K562 (cell line): Measurements from ENCODE around the gene PKP1. TPM values are rescaled to one million over a fixed set of nuclear protein-coding genes. Genes with fewer than 3 reads are reported as not detected.

Experiments
- ATAC-seq: fragments of 200-7000 bp; cut with Tn5 transposase; 3 replicates; pipeline ENCODE4 v1.9.1; 2020; ENCODE audit warnings: moderate library complexity
- BruUV-seq: library from RNA; stranded (reverse); fragments of 400-500 nt; replicated peaks from 2 replicates; lab custom pipeline; 2021; lab: Mats Ljungman, UMichigan
- CTCF ChIA-PET: fragments of 300-600 bp; formaldehyde crosslinking; extraction: SDS; loops from one replicate; lab custom pipeline; 2021; ENCODE audit warnings: low intra/inter-chr PET ratio; lab: Yijun Ruan, JAX
- POLR2A ChIA-PET: fragments of 300-600, 350-650 bp; sonication (Branson Sonifier 250); formaldehyde crosslinking; extraction: SDS; loops from one replicate; lab custom pipeline; 2021; ENCODE audit warnings: antibody characterized with exemption, inconsistent platforms; lab: Yijun Ruan, JAX
- DNase-seq, 4 experiments: peaks; one replicate each; pipeline versions ENCODE4 v3.0.0 to v3.0.0-alpha.2; 2011 to 2018; ENCODE audit warnings: low spot score in 3 of 4, mixed read lengths in 3 of 4; ENCODE audit errors: extremely low read depth in 1 of 4
- FAIRE-seq: peaks from 2 replicates; lab custom pipeline; 2011; peaks lifted over from hg19 to GRCh38; lab: Jason Lieb, UNC
- H2AFZ ChIP-seq: 2 replicates; pipeline ENCODE4 v1.6.0; 2011; ENCODE audit warnings: low read depth, low read length, control low read depth, inconsistent platforms
- H3K27ac ChIP-seq: fragments of 200-600 bp; 3 replicates; pipeline ENCODE4 v1.8.0; 2011; ENCODE audit warnings: low read depth, mild to moderate bottlenecking, control low read depth, inconsistent platforms, low read length, moderate library complexity, mixed read lengths; ENCODE audit errors: extremely low read depth
- H3K27me3 ChIP-seq, 2 experiments: fragments of 300-600 bp in 1 of 2; 2 replicates in 1 of 2; 3 replicates in 1 of 2; pipeline versions ENCODE4 v1.6.0 to v1.8.0; 2011; ENCODE audit warnings: inconsistent platforms in 2 of 2, low read length in 2 of 2, mild to moderate bottlenecking in 1 of 2, mixed read lengths in 1 of 2, moderate library complexity in 1 of 2; ENCODE audit not compliant: control insufficient read depth in 2 of 2, insufficient read depth in 2 of 2
- H3K36me3 ChIP-seq: fragments of 300-600 bp; 3 replicates; pipeline ENCODE4 v1.8.0; 2011; ENCODE audit warnings: mild to moderate bottlenecking, low read length, inconsistent platforms; ENCODE audit not compliant: control insufficient read depth, insufficient read depth
- H3K4me1 ChIP-seq, 2 experiments: fragments of 200-600 bp in 1 of 2; replicated peaks in 1 of 2; 2 replicates in 1 of 2; 3 replicates in 1 of 2; pipeline versions ENCODE4 v1.5.1 to v1.8.0; 2011; ENCODE audit warnings: inconsistent platforms in 2 of 2, low read length in 2 of 2, mild to moderate bottlenecking in 1 of 2, mixed read lengths in 1 of 2, moderate library complexity in 1 of 2; ENCODE audit not compliant: control insufficient read depth in 2 of 2, insufficient read depth in 2 of 2
- H3K4me2 ChIP-seq: 2 replicates; pipeline ENCODE4 v1.6.1; 2011; ENCODE audit warnings: low read length, control low read depth, inconsistent platforms, mixed read lengths; ENCODE audit not compliant: insufficient read depth
- H3K4me3 ChIP-seq: fragments of 200-600 bp; sonication (generic), shearing (Covaris generic); 2 replicates; pipeline ENCODE4 v1.5.1; 2016; ENCODE audit warnings: control low read depth, inconsistent platforms
- H3K79me2 ChIP-seq: fragments of 200-600 bp; 3 replicates; pipeline ENCODE4 v1.8.0; 2011; ENCODE audit warnings: low read length, inconsistent platforms; ENCODE audit not compliant: control insufficient read depth, insufficient read depth
- H3K9ac ChIP-seq, 2 experiments: 2 replicates each; pipeline versions ENCODE4 v1.6.0 to v1.6.1; 2011; ENCODE audit warnings: low read depth in 2 of 2, low read length in 2 of 2, control low read depth in 1 of 2, inconsistent platforms in 1 of 2, mild to moderate bottlenecking in 1 of 2, mixed read lengths in 1 of 2; ENCODE audit not compliant: insufficient read depth in 1 of 2
- H3K9me1 ChIP-seq: one replicate; pipeline ENCODE4 v1.6.0; 2011; ENCODE audit warnings: inconsistent platforms, mild to moderate bottlenecking, low read length, moderate library complexity; ENCODE audit not compliant: control insufficient read depth, insufficient read depth
- H3K9me3 ChIP-seq: replicated peaks from 2 replicates; pipeline ENCODE4 v1.5.1; 2011; ENCODE audit warnings: low read depth, low read length, inconsistent platforms; ENCODE audit not compliant: control insufficient read depth, insufficient read depth
- H4K20me1 ChIP-seq: replicated peaks from 2 replicates; pipeline ENCODE4 v1.6.1; 2011; ENCODE audit warnings: low read length, inconsistent platforms, mixed read lengths; ENCODE audit not compliant: control insufficient read depth, insufficient read depth
- ELF4 ChIP-seq: fragments of 450-650 bp; formaldehyde crosslinking; IDR thresholded peaks from 2 replicates; pipeline ENCODE4 v1.4.0; 2022; ENCODE audit warnings: missing genetic modification characterization
- PRDM10 ChIP-seq: fragments of 450-650 bp; IDR thresholded peaks from 2 replicates; pipeline ENCODE4 v1.6.1; 2018; ENCODE audit not compliant: partially characterized antibody
- STAG1 ChIP-seq: sonication (generic); formaldehyde crosslinking; IDR thresholded peaks from 2 replicates; pipeline ENCODE4 v1.5.0; 2020; ENCODE audit warnings: missing genetic modification reagents, borderline replicate concordance
- WGBS: fragments of 100-300 bp; shearing (Covaris generic); methylation state at CpG from one replicate; pipeline ENCODE4 v1.1.6; 2016; ENCODE audit warnings: low coverage, mixed read lengths; ENCODE audit not compliant: insufficient coverage; ENCODE audit errors: missing lambda C conversion rate; 5-methylcytosine and 5-hydroxymethylcytosine counted together
- in situ Hi-C: fragments of 300-500 bp; cut with MboI; formaldehyde crosslinking; loops from 4 replicates; pipeline ENCODE4 v1.15.0; 2018; ENCODE audit warnings: inconsistent platforms, mixed read lengths
- intact Hi-C: fragments of 100-400 bp; cut with micrococcal nuclease; formaldehyde crosslinking; loops from 2 replicates; pipeline ENCODE4 v1.14.2; 2022
- polyA plus RNA-seq, 8 experiments: library from polyadenylated mRNA; depleted of rRNA in 4 of 8; stranded (reverse) in 5 of 8; unstranded in 3 of 8; fragments of >200 nt; fragmentation: Nextera tagmentation in 2 of 8; fragmentation: Illumina TruSeq in 1 of 8; extraction: Ambion mirVana in 2 of 8; extraction: Trizol in 1 of 8; gene quantifications; 2 replicates each; pipeline versions ENCODE4 v1.2.1 to v1.2.3, GENCODE V29; 2011 to 2014; ENCODE audit warnings: inconsistent platforms in 1 of 8, missing spikeins in 1 of 8
- total RNA-seq, 7 experiments: library from RNA; depleted of rRNA in 6 of 7; stranded (reverse); fragments of >200 nt in 6 of 7; fragmentation: Illumina TruSeq in 2 of 7; extraction: Trizol in 2 of 7; gene quantifications; 2 replicates each; pipeline versions ENCODE4 v1.2.1 to v1.2.3, GENCODE V29; 2011 to 2021; ENCODE audit warnings: low replicate concordance in 1 of 7

The PKP1 gene
- total and polyA plus RNA-seq, 9 of the 15 experiments (the other 6 are each of a cell fraction or from before 2014, with no cell fraction given): not detected

- FAIRE-seq: peak; percentile 58
- Histone ChIP-seq H3K9me3 (no peaks in the 10 kb centered on the region), H3K79me2 (no peaks in the 10 kb centered on the region), H3K27me3 (peaks cover 29 to 92% of the 10 kb centered on the region in 2 experiments), H3K9me1 (no peaks in the 10 kb centered on the region), H3K4me2 (no peak overlapping the region), H3K27ac (no peak overlapping the region), H2AFZ (no peak overlapping the region), H3K9ac (no peak overlapping the region), H3K4me1 (peaks cover 0 to 6% of the 10 kb centered on the region in 2 experiments; a peak in 2 of 5 replicates), H4K20me1 (peaks cover 27% of the 10 kb centered on the region), H3K36me3 (no peaks in the 10 kb centered on the region), H3K4me3 (no peak overlapping the region)
- no TSS peak for BruUV-seq
- ChIA-PET CTCF (no interaction called here), POLR2A (no interaction called here)
- ATAC-seq: no peak
- in situ Hi-C loops (no loop called here), intact Hi-C loops (no loop called here)
- peak; percentile 90 for TF ChIP-seq PRDM10
- TF ChIP-seq STAG1 (CRISPR knock-in tag): no peak
- no peak for TF ChIP-seq ELF4 (CRISPR knock-in tag)
- DNase-seq: no peak
- WGBS: 0% methylated on average over 7 of the region's 7 CpGs
Observed at GRCh38 chr1:201312298-201312697, 29.0 kb downstream of the PKP1 start.
